Measurements from ENCODE around the gene GLIPR2. TPM values are rescaled to one million over a fixed set of nuclear protein-coding genes. Genes with fewer than 3 reads are reported as not detected.

The GLIPR2 gene
- total and polyA plus RNA-seq, 2 of the 4 experiments (the other 2 are of a cell fraction) = 35.8 to 43.3 TPM

GRCh38 chr9:36144309-36145232, 8.0 kb downstream of the GLIPR2 start:
- ChIA-PET CTCF (interaction anchor here (0.9 kb wide), 1 partner anchor 189 kb away, joined by 3 read pairs; no protein-coding TSS in a partner anchor), POLR2A (ENCODE audit: unreplicated experiment) (no interaction called here)
- H3K9ac ChIP-seq (ENCODE audit: low read depth, low read length) = no peak overlapping the region
- peaks cover 32 to 89% of the 10 kb centered on the region in 2 experiments; a peak in 3 of 4 replicates for H3K79me1 ChIP-seq (ENCODE audit: low read depth in 1 of 2, low read length in 2 of 2)
- H3K18ac ChIP-seq (ENCODE audit: low read depth, low read length) = no peak overlapping the region
- peaks cover 21% of the 10 kb centered on the region; the same call in 1 of the 2 replicates for H3K9me1 ChIP-seq (ENCODE audit: insufficient read depth, low read length)
- peaks cover 48% of the 10 kb centered on the region for H3K36me3 ChIP-seq (ENCODE audit: control insufficient read depth, insufficient read depth, low read length)
- dilution Hi-C loops (cut with HindIII; ENCODE audit: low sequenced_read_pairs, unreplicated experiment) (no loop called here), in situ Hi-C loops (cut with MboI; ENCODE audit: low sequenced_read_pairs) (no loop called here), intact Hi-C loops (cut with micrococcal nuclease) (no loop called here)
- no peak overlapping the region for H3K14ac ChIP-seq (replicated peaks; ENCODE audit: low read depth, low read length)
- H2BK120ac ChIP-seq (ENCODE audit: low read depth, low read length) = no peak overlapping the region
- TF ChIP-seq CEBPB (IDR thresholded peaks at IDR 0.05; ENCODE audit: low read depth, low read length) (no peak), ELK1 (IDR thresholded peaks at IDR 0.05; ENCODE audit: borderline replicate concordance, low read depth, low read length) (no peak)
- no peak for DNase-seq
- no peak overlapping the region for H2BK15ac ChIP-seq (ENCODE audit: low read depth, low read length)
- peaks cover 51% of the 10 kb centered on the region for H4K20me1 ChIP-seq (ENCODE audit: insufficient read depth, low read length)
- H2AK5ac ChIP-seq (ENCODE audit: low read depth, low read length) = no peak overlapping the region
- no peak overlapping the region for H3K4me2 ChIP-seq (ENCODE audit: low read depth, low read length)
- no peak overlapping the region for H2BK20ac ChIP-seq (ENCODE audit: low read depth, low read length)
- no peak overlapping the region for H2AK9ac ChIP-seq (replicated peaks; ENCODE audit: low read depth, low read length, poor library complexity)
- peaks cover 24% of the 10 kb centered on the region for H3K4me1 ChIP-seq (ENCODE audit: control insufficient read depth, insufficient read depth, low read length)
- no TSS peak for BruUV-seq (replicated peaks)
- no peak for ATAC-seq (ENCODE audit: low read depth)
- H3K27ac ChIP-seq (ENCODE audit: insufficient read depth, low read length) = no peak overlapping the region
- H3K4ac ChIP-seq (ENCODE audit: low read depth, low read length) = no peak overlapping the region
- H2AFZ ChIP-seq (replicated peaks; ENCODE audit: low read length, poor library complexity) = no peak overlapping the region
- H3K9me3 ChIP-seq (ENCODE audit: control insufficient read depth, insufficient read depth, low read length) = no peaks in the 10 kb centered on the region
- no peak overlapping the region for H2BK5ac ChIP-seq (ENCODE audit: low read depth, low read length, poor library complexity, severe bottlenecking)
- no peak overlapping the region for H3K23ac ChIP-seq (ENCODE audit: low read depth, low read length)
- H3K27me3 ChIP-seq (ENCODE audit: control insufficient read depth, insufficient read depth, low read length) = no peaks in the 10 kb centered on the region
- WGBS, 2 experiments (ENCODE audit: extremely low coverage in 2 of 2, insufficient read length in 1 of 2) = 98% methylated on average over 6 of the region's 12 CpGs; no CpG with 5 or more reads in 1 of the 2 experiments
- H3K4me3 ChIP-seq (ENCODE audit: insufficient read depth, low read depth, low read length) = no peak overlapping the region
- no peak overlapping the region for H4K91ac ChIP-seq (ENCODE audit: insufficient read depth, low read depth, low read length)
- no peak overlapping the region for H4K5ac ChIP-seq (ENCODE audit: low read depth, low read length)
- no peak overlapping the region for H4K8ac ChIP-seq (ENCODE audit: low read depth in 2 of 2, low read length in 2 of 2)
- H3K56ac ChIP-seq (ENCODE audit: extremely low read depth, insufficient read depth, low read length) = no peak overlapping the region
